Neural crest cell (in vitro differentiated cells): ENCODE measurements around the gene RELB. TPM values are rescaled to one million over a fixed set of nuclear protein-coding genes. Genes with fewer than 3 reads are reported as not detected.

Source experiments
- DNase-seq: peaks from one replicate; pipeline ENCODE4 v3.0.0; 2021; ENCODE audit warnings: low read depth, mixed read lengths, low spot score
- H3K27ac Mint-ChIP-seq: one replicate; pipeline ENCODE4 v1.8.0; 2021; ENCODE audit warnings: mild to moderate bottlenecking, mixed read lengths; ENCODE audit not compliant: unreplicated experiment
- H3K27me3 Mint-ChIP-seq: 2 replicates; pipeline ENCODE4 v1.8.0; 2021; ENCODE audit warnings: low read depth, mild to moderate bottlenecking, mixed read lengths
- H3K36me3 Mint-ChIP-seq: 2 replicates; pipeline ENCODE4 v1.8.0; 2021; ENCODE audit warnings: low read depth, mild to moderate bottlenecking, mixed read lengths
- H3K4me1 Mint-ChIP-seq: 2 replicates; pipeline ENCODE4 v1.8.0; 2021; ENCODE audit warnings: mixed read lengths
- H3K4me3 Mint-ChIP-seq: one replicate; pipeline ENCODE4 v1.8.0; 2021; ENCODE audit warnings: mild to moderate bottlenecking, mixed read lengths
- H3K9me3 Mint-ChIP-seq: 2 replicates; pipeline ENCODE4 v1.8.0; 2021; ENCODE audit warnings: mixed read lengths
- CTCF ChIP-seq: fragments of 200-600 bp; sonication (generic); conservative IDR thresholded peaks from 2 replicates; pipeline ENCODE4 v1.5.0; 2021; ENCODE audit warnings: antibody characterized with exemption, mild to moderate bottlenecking
- total RNA-seq: library from RNA; stranded (reverse); gene quantifications from 2 replicates; pipeline ENCODE4 v1.2.1, GENCODE V29; 2021

The RELB gene
- total RNA-seq, 1 donor from 2014 or later, result 3.1 TPM

- Mint-ChIP-seq H3K9me3 (no peaks in the 10 kb centered on the region), H3K36me3 (peaks cover 5% of the 10 kb centered on the region), H3K4me3 (peak overlapping the region; percentile 59), H3K4me1 (peaks cover 33% of the 10 kb centered on the region), H3K27me3 (no peaks in the 10 kb centered on the region), H3K27ac (peak overlapping the region; percentile 51)
- peak; percentile 56 for DNase-seq
- TF ChIP-seq CTCF, result no peak
These were observed 44.5 kb downstream of the RELB start for GRCh38 chr19:45045671-45046353.

- H3K4me1 Mint-ChIP-seq, result peaks cover 30% of the 10 kb centered on the region
- no peak for TF ChIP-seq CTCF
- H3K4me3 Mint-ChIP-seq, result peak overlapping the region; percentile 59
- no peaks in the 10 kb centered on the region for H3K9me3 Mint-ChIP-seq
- H3K27me3 Mint-ChIP-seq, result no peaks in the 10 kb centered on the region
- peaks cover 5% of the 10 kb centered on the region for H3K36me3 Mint-ChIP-seq
- H3K27ac Mint-ChIP-seq, result no peak overlapping the region
- no peak for DNase-seq
These were observed 45.1 kb downstream of the RELB start for GRCh38 chr19:45046355-45046754.

- no peaks in the 10 kb centered on the region for H3K9me3 Mint-ChIP-seq
- no peak for DNase-seq
- H3K4me1 Mint-ChIP-seq, result peaks cover 23% of the 10 kb centered on the region
- H3K36me3 Mint-ChIP-seq, result no peaks in the 10 kb centered on the region
- H3K27me3 Mint-ChIP-seq, result no peaks in the 10 kb centered on the region
- no peak overlapping the region for H3K4me3 Mint-ChIP-seq
- TF ChIP-seq CTCF, result no peak
- no peak overlapping the region for H3K27ac Mint-ChIP-seq
These were observed 46.0 kb downstream of the RELB start for GRCh38 chr19:45047188-45047797.

- H3K4me3 Mint-ChIP-seq, result no peak overlapping the region
- peaks cover 23% of the 10 kb centered on the region for H3K4me1 Mint-ChIP-seq
- no peaks in the 10 kb centered on the region for H3K27me3 Mint-ChIP-seq
- TF ChIP-seq CTCF, result no peak
- H3K9me3 Mint-ChIP-seq, result no peaks in the 10 kb centered on the region
- no peaks in the 10 kb centered on the region for H3K36me3 Mint-ChIP-seq
- DNase-seq, result no peak
- H3K27ac Mint-ChIP-seq, result peak overlapping the region; percentile 90
These were observed 47.9 kb downstream of the RELB start for GRCh38 chr19:45049073-45049736.

- Mint-ChIP-seq H3K4me1 (peaks cover 20% of the 10 kb centered on the region), H3K27ac (peak overlapping the region; percentile 62), H3K36me3 (peaks cover 2% of the 10 kb centered on the region), H3K4me3 (no peak overlapping the region), H3K27me3 (no peaks in the 10 kb centered on the region), H3K9me3 (no peaks in the 10 kb centered on the region)
- TF ChIP-seq CTCF, result no peak
- DNase-seq, result no peak
These were observed 48.8 kb downstream of the RELB start for GRCh38 chr19:45050036-45050435.
